ENCODE measurements around the gene RAP1GDS1. TPM values are rescaled to one million over a fixed set of nuclear protein-coding genes. Genes with fewer than 3 reads are reported as not detected.
"Not testable (repeated sequence)": the region's sequence is repeated elsewhere in the genome, so short reads cannot be mapped to it uniquely, and the experiment has no call there.

The RAP1GDS1 gene
- total and polyA plus RNA-seq, 5 experiments from 2014 or later = 23.2 to 41.3 (median 30.7) TPM

GRCh38 chr4:98421111-98421510 lies 159.9 kb downstream of the RAP1GDS1 start:
- peaks cover 5 to 20% (median 13%) of the 10 kb centered on the region in 4 donors for H3K4me1 Mint-ChIP-seq
- POLR2A ChIA-PET = no interaction called here
- peaks cover 0 to 13% (median 0%) of the 10 kb centered on the region in 9 donors for H3K9me3 Mint-ChIP-seq
- ATAC-seq (no peak), DNase-seq (no peak)
- no peak overlapping the region for H3K27ac Mint-ChIP-seq
- no peak overlapping the region for H3K4me3 Mint-ChIP-seq
- peaks cover 15 to 73% (median 68%) of the 10 kb centered on the region in 3 donors for H3K36me3 Mint-ChIP-seq
- no peaks in the 10 kb centered on the region for H3K27me3 Mint-ChIP-seq

DNA sequence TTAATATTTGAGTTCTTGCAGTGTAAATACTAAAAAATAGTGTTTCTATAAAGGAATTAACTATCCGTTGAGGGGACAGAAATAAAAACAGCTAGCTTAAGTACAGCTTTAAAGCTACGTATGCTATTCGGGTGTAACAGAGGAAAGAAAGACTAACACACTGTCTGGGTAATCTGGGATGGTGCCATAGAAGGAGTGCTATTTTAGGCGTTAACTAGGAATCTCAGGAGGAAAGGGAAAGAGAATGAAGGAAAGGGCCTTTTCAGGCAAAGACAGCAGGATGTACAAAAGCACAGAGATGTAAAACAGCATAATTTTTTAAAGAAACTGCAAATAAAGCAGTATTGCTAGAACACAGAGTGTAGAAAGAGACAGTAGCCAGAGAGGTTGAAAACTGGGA lies 161.8 kb downstream of the RAP1GDS1 start:
- Mint-ChIP-seq H3K27ac (no peak overlapping the region), H3K27me3 (no peaks in the 10 kb centered on the region), H3K9me3 (peaks cover 0 to 17% (median 1%) of the 10 kb centered on the region in 9 donors), H3K36me3 (peaks cover 20 to 60% (median 55%) of the 10 kb centered on the region in 3 donors), H3K4me1 (peaks cover 5 to 25% (median 17%) of the 10 kb centered on the region in 4 donors), H3K4me3 (peak overlapping the region in 1 of 10 donors; percentile 51)
- no peak for ATAC-seq
- DNase-seq = no peak
- POLR2A ChIA-PET = no interaction called here

GRCh38 chr4:98430708-98431403 lies 169.7 kb downstream of the RAP1GDS1 start:
- DNase-seq (no peak), ATAC-seq (no peak)
- H3K27ac Mint-ChIP-seq = no peak overlapping the region
- peaks cover 7 to 22% (median 17%) of the 10 kb centered on the region in 3 donors for H3K36me3 Mint-ChIP-seq
- POLR2A ChIA-PET = no interaction called here
- H3K9me3 Mint-ChIP-seq = peaks cover 0 to 17% (median 1%) of the 10 kb centered on the region in 9 donors
- no peaks in the 10 kb centered on the region for H3K27me3 Mint-ChIP-seq
- no peak overlapping the region for H3K4me3 Mint-ChIP-seq
- H3K4me1 Mint-ChIP-seq = peaks cover 0 to 10% (median 5%) of the 10 kb centered on the region in 4 donors

- Mint-ChIP-seq H3K27me3 (no peaks in the 10 kb centered on the region), H3K36me3 (peaks cover 0 to 44% (median 29%) of the 10 kb centered on the region in 3 donors), H3K4me1 (no peaks in the 10 kb centered on the region), H3K27ac (no peak overlapping the region), H3K9me3 (no peaks in the 10 kb centered on the region), H3K4me3 (no peak overlapping the region)
- ATAC-seq (no peak), DNase-seq (no peak)
- POLR2A ChIA-PET = no interaction called here
Observed at GRCh38 chr4:98433691-98434090, 172.5 kb downstream of the RAP1GDS1 start.

DNA sequence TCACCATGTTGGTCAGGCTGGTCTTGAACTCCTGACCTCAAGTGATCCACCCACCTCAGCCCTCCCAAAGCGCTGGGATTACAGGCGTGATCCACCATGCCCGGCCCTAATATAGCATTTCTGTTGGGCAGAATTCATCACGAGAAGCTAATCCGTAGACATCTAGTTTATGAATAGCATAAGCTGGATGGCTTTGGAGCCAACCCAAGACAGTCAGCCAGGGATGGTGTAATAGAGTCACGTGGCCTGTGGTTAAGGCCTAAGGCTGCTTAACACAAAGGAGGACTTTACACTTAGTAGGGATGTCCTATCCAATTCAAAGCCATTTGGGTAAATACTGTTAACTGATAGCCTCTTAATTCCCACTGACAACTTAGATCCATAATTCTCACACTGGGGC lies 173.6 kb downstream of the RAP1GDS1 start:
- Mint-ChIP-seq H3K9me3 (no peaks in the 10 kb centered on the region), H3K36me3 (peaks cover 0 to 53% (median 30%) of the 10 kb centered on the region in 3 donors), H3K27ac (peak overlapping the region in 1 of 10 donors; percentile 57), H3K4me3 (no peak overlapping the region), H3K4me1 (peaks cover 0 to 3% (median 0%) of the 10 kb centered on the region in 4 donors), H3K27me3 (no peaks in the 10 kb centered on the region)
- POLR2A ChIA-PET = no interaction called here
- no peak for ATAC-seq
- no peak for DNase-seq

DNA sequence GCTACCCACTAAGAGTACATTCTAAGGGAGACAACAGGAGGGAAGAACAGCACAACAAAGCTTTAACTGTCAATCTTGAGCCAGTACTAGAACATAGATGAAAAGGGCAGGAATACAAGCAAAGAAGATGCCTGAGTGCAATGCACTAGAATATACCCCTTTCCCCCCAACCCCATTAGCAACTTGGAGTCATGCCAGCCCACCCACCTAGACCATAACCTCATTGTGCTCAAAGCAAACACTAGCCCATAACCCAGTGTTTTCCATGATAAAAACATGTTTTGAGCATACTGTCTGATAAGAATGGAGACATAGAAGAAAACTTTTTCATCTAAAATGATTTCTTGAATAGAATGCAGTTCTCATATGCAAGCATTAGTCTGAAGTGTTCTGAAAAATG lies 183.2 kb downstream of the RAP1GDS1 start:
- H3K27me3 Mint-ChIP-seq = no peaks in the 10 kb centered on the region
- peaks cover 26 to 39% (median 37%) of the 10 kb centered on the region in 4 donors for H3K4me1 Mint-ChIP-seq
- DNase-seq (no peak), ATAC-seq (no peak)
- H3K9me3 Mint-ChIP-seq = no peaks in the 10 kb centered on the region
- peaks cover 6 to 39% (median 29%) of the 10 kb centered on the region in 3 donors for H3K36me3 Mint-ChIP-seq
- no peak overlapping the region for H3K4me3 Mint-ChIP-seq
- POLR2A ChIA-PET = no interaction called here
- H3K27ac Mint-ChIP-seq = peak overlapping the region in 3 of 10 donors; percentile 2 to 44 (median 22)

GRCh38 chr4:98446499-98447375 lies 185.6 kb downstream of the RAP1GDS1 start:
- DNase-seq (peak; percentile 4 to 72 (median 53)), ATAC-seq (peak; percentile 94 to 96)
- Mint-ChIP-seq H3K36me3 (peaks cover 6 to 21% (median 17%) of the 10 kb centered on the region in 3 donors), H3K9me3 (no peaks in the 10 kb centered on the region), H3K27ac (peak overlapping the region; percentile 80 to 90 (median 87)), H3K27me3 (no peaks in the 10 kb centered on the region), H3K4me3 (peak overlapping the region; percentile 50 to 81 (median 70)), H3K4me1 (peaks cover 27 to 45% (median 44%) of the 10 kb centered on the region in 4 donors)
- POLR2A ChIA-PET = interaction anchor here (0.5 to 1.7 kb wide), 2 partner anchors 186 to 347 kb away, joined by 3 to 7 read pairs; partner anchors contain the start of gene RAP1GDS1

GRCh38 chr4:98447648-98448047 lies 186.5 kb downstream of the RAP1GDS1 start:
- POLR2A ChIA-PET = interaction anchor here (1.7 kb wide), 1 partner anchor 187 kb away, joined by 7 read pairs; the partner anchor contains the start of gene RAP1GDS1
- peak overlapping the region in 9 of 10 donors; percentile 12 to 90 (median 82) for H3K27ac Mint-ChIP-seq
- ATAC-seq = no peak
- H3K27me3 Mint-ChIP-seq = no peaks in the 10 kb centered on the region
- peaks cover 27 to 45% (median 44%) of the 10 kb centered on the region in 4 donors for H3K4me1 Mint-ChIP-seq
- peaks cover 0 to 5% (median 0%) of the 10 kb centered on the region in 9 donors for H3K9me3 Mint-ChIP-seq
- H3K36me3 Mint-ChIP-seq = peaks cover 2 to 12% (median 11%) of the 10 kb centered on the region in 3 donors
- peak overlapping the region; percentile 34 to 81 (median 70) for H3K4me3 Mint-ChIP-seq
- DNase-seq = no peak

- POLR2A ChIA-PET = interaction anchor here (0.6 to 1.6 kb wide), 3 partner anchors 75 to 624 kb away, joined by 3 to 4 read pairs (median 3); partner anchors contain the start of gene RAP1GDS1
- peak overlapping the region in 2 of 10 donors; percentile 21 to 46 for H3K27ac Mint-ChIP-seq
- H3K9me3 Mint-ChIP-seq = peaks cover 0 to 17% (median 0%) of the 10 kb centered on the region in 9 donors
- DNase-seq (peak in 6 of 10 donors; percentile 4 to 30 (median 16)), ATAC-seq (peak in 1 of 2 donors; percentile 29)
- peaks cover 27 to 50% (median 44%) of the 10 kb centered on the region in 4 donors for H3K4me1 Mint-ChIP-seq
- peak overlapping the region in 3 of 10 donors; percentile 12 to 41 (median 21) for H3K4me3 Mint-ChIP-seq
- H3K27me3 Mint-ChIP-seq = no peaks in the 10 kb centered on the region
- H3K36me3 Mint-ChIP-seq = peaks cover under 1 to 12% (median 3%) of the 10 kb centered on the region in 3 donors
Observed at GRCh38 chr4:98448908-98449307, 187.7 kb downstream of the RAP1GDS1 start.

- Mint-ChIP-seq H3K27me3 (no peaks in the 10 kb centered on the region), H3K9me3 (peaks cover 0 to 20% (median 2%) of the 10 kb centered on the region in 9 donors), H3K4me1 (peaks cover 18 to 36% (median 28%) of the 10 kb centered on the region in 4 donors), H3K4me3 (no peak overlapping the region), H3K36me3 (peaks cover 0 to 20% (median 6%) of the 10 kb centered on the region in 3 donors), H3K27ac (no peak overlapping the region)
- DNase-seq (no peak), ATAC-seq (no peak)
- POLR2A ChIA-PET = no interaction called here
Observed at GRCh38 chr4:98452091-98452490, 190.9 kb downstream of the RAP1GDS1 start.

DNA sequence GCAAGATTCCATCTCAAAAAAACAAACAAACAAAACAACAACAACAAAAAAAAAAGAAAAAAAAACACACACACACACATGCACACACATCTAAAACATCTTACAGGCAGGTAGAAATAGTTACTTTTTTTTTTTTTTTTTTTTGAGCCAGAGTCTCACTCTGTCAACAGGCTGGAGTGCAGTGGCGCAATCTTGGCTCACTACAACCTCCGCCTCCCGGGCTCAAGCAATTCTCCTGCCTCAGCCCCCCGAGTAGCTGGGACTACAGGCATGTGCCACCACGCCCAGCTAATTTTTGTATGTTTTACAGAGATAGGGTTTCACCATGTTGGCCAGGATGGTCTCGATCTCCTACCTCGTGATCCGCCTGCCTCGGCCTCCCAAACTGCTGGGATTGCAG lies 196.2 kb downstream of the RAP1GDS1 start:
- H3K27me3 Mint-ChIP-seq, ATAC-seq, DNase-seq, H3K4me3 Mint-ChIP-seq, POLR2A ChIA-PET, H3K4me1 Mint-ChIP-seq: not testable (repeated sequence)
- peak overlapping the region in 1 of 10 donors; percentile 13 for H3K27ac Mint-ChIP-seq
- H3K36me3 Mint-ChIP-seq = peaks cover 0 to 20% (median 13%) of the 10 kb centered on the region in 3 donors
- peaks cover 0 to 26% (median 2%) of the 10 kb centered on the region in 9 donors for H3K9me3 Mint-ChIP-seq

DNA sequence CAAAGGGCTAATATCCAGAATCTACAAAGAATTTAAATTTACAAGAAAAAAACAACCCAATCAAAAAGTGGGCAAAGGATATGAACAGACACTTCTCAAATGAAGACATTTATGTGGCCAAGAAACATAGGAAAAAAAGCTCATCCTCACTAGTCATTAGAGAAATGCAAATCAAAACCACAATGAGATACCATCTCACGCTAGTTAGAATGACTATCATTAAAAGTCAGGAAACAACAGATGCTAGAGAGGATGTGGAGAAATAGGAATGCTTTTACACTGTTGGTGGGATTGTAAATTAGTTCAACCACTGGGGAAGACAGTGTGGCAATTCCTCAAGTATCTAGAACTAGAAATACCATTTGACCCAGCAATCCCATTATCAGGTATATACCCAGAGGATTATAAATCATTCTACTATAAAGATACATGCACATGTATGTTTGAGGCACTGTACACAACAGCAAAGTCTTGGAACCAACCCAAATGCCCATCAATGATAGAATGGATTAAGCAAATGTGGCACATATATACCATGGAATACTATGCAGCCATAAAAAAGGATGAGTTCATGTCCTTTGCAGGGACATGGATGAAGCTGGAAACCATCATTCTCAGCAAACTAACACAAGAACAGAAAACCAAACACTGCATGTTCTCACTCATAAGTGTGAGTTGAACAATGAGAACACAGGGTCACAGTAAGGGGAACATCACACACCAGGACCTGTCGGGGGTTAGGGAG lies 200.1 kb downstream of the RAP1GDS1 start:
- ATAC-seq, H3K27ac Mint-ChIP-seq, H3K9me3 Mint-ChIP-seq, H3K4me3 Mint-ChIP-seq, POLR2A ChIA-PET, H3K27me3 Mint-ChIP-seq, DNase-seq, H3K36me3 Mint-ChIP-seq, H3K4me1 Mint-ChIP-seq: not testable (repeated sequence)

Measured in naive thymus-derived CD8-positive, alpha-beta T cell (primary cell).